RWPE1 (cell line): ENCODE data around the gene PLA2G4D.

ENCODE experiments used
- CTCF ChIA-PET: fragments of 350-600 bp; sonication (Branson Sonifier 250); formaldehyde crosslinking; extraction: SDS; loops from one replicate; lab custom pipeline; 2021; lab: Yijun Ruan, JAX
- POLR2A ChIA-PET: fragments of 400-600 bp; formaldehyde crosslinking; extraction: SDS; loops from one replicate; lab custom pipeline; 2020; ENCODE audit warnings: antibody characterized with exemption; ENCODE audit not compliant: low non-redundant PET; lab: Yijun Ruan, JAX
- DNase-seq: peaks from one replicate; pipeline ENCODE4 v3.0.0; 2012; ENCODE audit warnings: low spot score
- H3K27ac ChIP-seq: fragments of 450-650 bp; 2 replicates; pipeline ENCODE4 v1.5.1; 2017
- CTCF ChIP-seq: fragments of 450-650 bp; conservative IDR thresholded peaks from 2 replicates; pipeline ENCODE4 v1.5.1; 2017; ENCODE audit warnings: low read depth, mild to moderate bottlenecking

The PLA2G4D gene

GRCh38 chr15:42085236-42085605 lies 9.1 kb downstream of the PLA2G4D start:
- DNase-seq = no peak
- no peak for TF ChIP-seq CTCF
- POLR2A ChIA-PET = no interaction called here
- peak overlapping the region; percentile 55 for H3K27ac ChIP-seq
- CTCF ChIA-PET = interaction anchor here (0.6 to 2.7 kb wide), 10 partner anchors 9 to 104 kb away, joined by 3 to 24 read pairs (median 10); partner anchors contain the start of gene PLA2G4D

GRCh38 chr15:42084465-42085235 lies 9.7 kb downstream of the PLA2G4D start:
- peak; percentile 99 for TF ChIP-seq CTCF
- peak overlapping the region; percentile 55 for H3K27ac ChIP-seq
- POLR2A ChIA-PET = interaction anchor here (0.5 kb wide), 1 partner anchor 470 kb away, joined by 3 read pairs; no protein-coding TSS in a partner anchor
- DNase-seq = peak; percentile 93
- CTCF ChIA-PET = interaction anchor here (0.6 to 2.7 kb wide), 25 partner anchors 11 to 259 kb away, joined by 3 to 24 read pairs (median 4); partner anchors contain the start of gene PLA2G4D

GRCh38 chr15:42083916-42084315 lies 10.4 kb downstream of the PLA2G4D start:
- ChIA-PET POLR2A (interaction anchor here (0.5 kb wide), 1 partner anchor 471 kb away, joined by 3 read pairs; no protein-coding TSS in a partner anchor), CTCF (interaction anchor here (0.6 to 2.7 kb wide), 18 partner anchors 11 to 260 kb away, joined by 3 to 24 read pairs (median 5); partner anchors contain the start of gene PLA2G4D)
- peak overlapping the region; percentile 55 for H3K27ac ChIP-seq
- no peak for DNase-seq
- TF ChIP-seq CTCF = no peak

- CTCF ChIA-PET = interaction anchor here (0.9 to 2.7 kb wide), 12 partner anchors 11 to 260 kb away, joined by 3 to 24 read pairs (median 6); partner anchors contain the start of gene PLA2G4D
- POLR2A ChIA-PET = no interaction called here
- H3K27ac ChIP-seq = no peak overlapping the region; the same call in 1 of the 2 replicates
- no peak for TF ChIP-seq CTCF
- DNase-seq = no peak
Measured at GRCh38 chr15:42083605-42083908, 10.8 kb downstream of the PLA2G4D start.

- H3K27ac ChIP-seq = no peak overlapping the region
- no peak for TF ChIP-seq CTCF
- POLR2A ChIA-PET = no interaction called here
- CTCF ChIA-PET = interaction anchor here (0.9 to 2.7 kb wide), 12 partner anchors 10 to 261 kb away, joined by 3 to 24 read pairs (median 6); partner anchors contain the start of gene PLA2G4D
- DNase-seq = no peak
Measured at GRCh38 chr15:42082823-42083604, 11.3 kb downstream of the PLA2G4D start.

GRCh38 chr15:42082141-42082540 lies 12.2 kb downstream of the PLA2G4D start:
- CTCF ChIA-PET = interaction anchor here (1.4 kb wide), 1 partner anchor 17 kb away, joined by 4 read pairs; no protein-coding TSS in a partner anchor
- TF ChIP-seq CTCF = no peak
- no peak for DNase-seq
- POLR2A ChIA-PET = no interaction called here
- no peak overlapping the region for H3K27ac ChIP-seq
